Colonic mucosa (tissue), 4 donors: ENCODE results near the gene DGKD. TPM values are rescaled to one million over a fixed set of nuclear protein-coding genes. Genes with fewer than 3 reads are reported as not detected.

ENCODE experiments used
- DNase-seq: peaks from one replicate; pipeline ENCODE4 v3.0.0-alpha.2; 2020
- H3K27ac ChIP-seq: fragments of 200-600 bp; one replicate; pipeline ENCODE4 v1.8.0; 2021
- H3K27me3 ChIP-seq: fragments of 200-600 bp; one replicate; pipeline ENCODE4 v1.8.0; 2021
- H3K36me3 ChIP-seq: fragments of 200-600 bp; one replicate; pipeline ENCODE4 v1.8.0; 2021
- H3K4me1 ChIP-seq: fragments of 200-600 bp; one replicate; pipeline ENCODE4 v1.8.0; 2021; ENCODE audit warnings: mild to moderate bottlenecking
- H3K4me3 ChIP-seq: fragments of 200-600 bp; one replicate; pipeline ENCODE4 v1.8.0; 2021
- H3K9ac ChIP-seq, 2 donors: one replicate each; pipeline ENCODE4 v1.7.0; 2013; ENCODE audit warnings: control low read depth in 2 of 2, low read depth in 2 of 2, low read length in 2 of 2
- H3K9me3 ChIP-seq: fragments of 200-600 bp; one replicate; pipeline ENCODE4 v1.8.0; 2021
- CTCF ChIP-seq: fragments of 200-600 bp; IDR thresholded peaks from one replicate; pipeline ENCODE4 v1.8.0; 2022; ENCODE audit warnings: antibody characterized with exemption, mild to moderate bottlenecking
- intact Hi-C: fragments of 100-400 bp; cut with DNase I; formaldehyde crosslinking; loops from one replicate; pipeline ENCODE4 v1.14.1; 2022
- total RNA-seq, 2 donors: library from RNA; stranded (reverse); fragmentation: NEBNext Ultra II Directional in 1 of 2; extraction: Animal tissue kit (Norgen Biotek cat#: 25700) in 1 of 2; gene quantifications; one replicate each; pipeline ENCODE4 v1.2.1, GENCODE V29; 2021
- donor health status: healthy.
- donor health status: DM: no; HTN: no; CAD: no.
- donor health status: DM: no; HTN: no; CAD: no.

DGKD gene
- total RNA-seq, 2 donors from 2014 or later: 64.4 to 94.6 TPM

GRCh38 chr2:233418052-233418760 lies 63.9 kb downstream of the DGKD start:
- peak overlapping the region; percentile 34 for H3K27ac ChIP-seq
- H3K4me3 ChIP-seq: no peak overlapping the region
- no peaks in the 10 kb centered on the region for H3K9me3 ChIP-seq
- H3K27me3 ChIP-seq: no peaks in the 10 kb centered on the region
- H3K4me1 ChIP-seq: peaks cover 40% of the 10 kb centered on the region
- H3K36me3 ChIP-seq: no peaks in the 10 kb centered on the region
- H3K9ac ChIP-seq: no peak overlapping the region
- no peak for TF ChIP-seq CTCF
- no peak for DNase-seq
- intact Hi-C loops: no loop called here

- H3K36me3 ChIP-seq: no peaks in the 10 kb centered on the region
- no peaks in the 10 kb centered on the region for H3K9me3 ChIP-seq
- intact Hi-C loops: no loop called here
- no peak for TF ChIP-seq CTCF
- no peak for DNase-seq
- no peaks in the 10 kb centered on the region for H3K27me3 ChIP-seq
- no peak overlapping the region for H3K4me3 ChIP-seq
- peak overlapping the region; percentile 84 for H3K27ac ChIP-seq
- peak overlapping the region in 1 of 2 donors; percentile 56 for H3K9ac ChIP-seq
- peaks cover 35% of the 10 kb centered on the region for H3K4me1 ChIP-seq
Measured at GRCh38 chr2:233418761-233419546, 64.7 kb downstream of the DGKD start.

GRCh38 chr2:233419602-233420391 lies 65.5 kb downstream of the DGKD start:
- no peak for DNase-seq
- Histone ChIP-seq H3K27ac (peak overlapping the region; percentile 84), H3K9ac (peak overlapping the region in 1 of 2 donors; percentile 56), H3K27me3 (no peaks in the 10 kb centered on the region), H3K9me3 (no peaks in the 10 kb centered on the region), H3K4me3 (no peak overlapping the region), H3K4me1 (peaks cover 29% of the 10 kb centered on the region), H3K36me3 (no peaks in the 10 kb centered on the region)
- no peak for TF ChIP-seq CTCF
- intact Hi-C loops: no loop called here

GRCh38 chr2:233421091-233421816 lies 67.0 kb downstream of the DGKD start:
- TF ChIP-seq CTCF: no peak
- Histone ChIP-seq H3K9me3 (no peaks in the 10 kb centered on the region), H3K4me1 (peaks cover 24% of the 10 kb centered on the region), H3K36me3 (no peaks in the 10 kb centered on the region), H3K27me3 (no peaks in the 10 kb centered on the region), H3K4me3 (no peak overlapping the region), H3K27ac (peak overlapping the region; percentile 84), H3K9ac (peak overlapping the region in 1 of 2 donors; percentile 60)
- DNase-seq: no peak
- intact Hi-C loops: no loop called here
